Uterus (tissue), 2 donors: ENCODE results near the gene GPT2.

Experiments
- CTCF ChIP-seq, 4 experiments: fragments of 200-600 bp in 2 of 4; fragments of 450-650 bp in 2 of 4; sonication (generic) in 2 of 4; IDR thresholded peaks; one replicate each; pipeline ENCODE4 v1.5.1; 2016 to 2019; ENCODE audit warnings: antibody characterized with exemption in 4 of 4, mild to moderate bottlenecking in 2 of 4, moderate library complexity in 1 of 4
- POLR2A ChIP-seq, 2 donors: fragments of 450-650 bp; IDR thresholded peaks; one replicate each; pipeline ENCODE4 v1.6.1; 2016; ENCODE audit warnings: antibody characterized with exemption in 2 of 2, mild to moderate bottlenecking in 1 of 2, moderate library complexity in 1 of 2

DNA sequence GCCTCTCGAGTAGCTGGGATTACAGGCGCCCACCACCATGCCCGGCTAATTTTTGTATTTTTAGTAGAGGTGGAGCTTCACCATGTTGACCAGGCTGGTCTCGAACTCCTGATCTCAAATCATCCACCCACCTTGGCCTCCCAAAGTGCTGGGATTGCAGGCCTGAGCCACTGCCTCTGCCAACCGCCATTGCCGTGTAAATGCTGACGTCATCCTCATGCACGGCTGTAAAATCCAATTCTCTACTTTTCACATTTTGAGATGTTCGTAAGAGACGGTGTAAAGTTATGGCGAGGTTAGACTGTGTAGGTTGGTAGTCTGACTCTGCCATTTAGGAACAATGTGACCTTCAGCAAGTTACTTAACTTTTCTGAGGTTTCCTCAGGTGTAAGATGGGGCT, 91.0 kb downstream of the GPT2 start:
- TF ChIP-seq POLR2A (IDR thresholded peaks at IDR 0.05) = no peak
- TF ChIP-seq CTCF (IDR thresholded peaks at IDR 0.05) = no peak
